OCI-LY7 (cell line): ENCODE measurements around the gene IL17REL. TPM values are rescaled to one million over a fixed set of nuclear protein-coding genes. Genes with fewer than 3 reads are reported as not detected.

Source experiments
- BruUV-seq: library from RNA; stranded (reverse); fragments of 400-500 nt; replicated peaks from 2 replicates; lab custom pipeline; 2021; lab: Mats Ljungman, UMichigan
- CTCF ChIA-PET: fragments of 300-600 bp; sonication (Branson Sonifier 250); formaldehyde crosslinking; loops from one replicate; lab custom pipeline; 2022; ENCODE audit warnings: antibody characterized with exemption; ENCODE audit not compliant: unreplicated experiment; lab: Charles Lee
- POLR2A ChIA-PET: fragments of 300-600 bp; sonication (Branson Sonifier 250); formaldehyde crosslinking; loops from one replicate; lab custom pipeline; 2022; ENCODE audit warnings: antibody characterized with exemption; lab: Charles Lee
- DNase-seq: peaks from one replicate; pipeline ENCODE4 v3.0.0-alpha.2; 2015; ENCODE audit warnings: low spot score
- H2AFZ ChIP-seq: fragments of 200-600 bp; sonication (generic), shearing (Covaris generic); 2 replicates; pipeline ENCODE4 v1.6.1; 2014; ENCODE audit warnings: mild to moderate bottlenecking, antibody characterized with exemption, low read length, moderate library complexity
- H3K27ac ChIP-seq: fragments of 200-600 bp; sonication (generic); 2 replicates; pipeline ENCODE4 v1.5.1; 2014; ENCODE audit warnings: mixed run types, low read depth, mild to moderate bottlenecking, moderate library complexity, low read length, inconsistent platforms; ENCODE audit not compliant: poor library complexity, severe bottlenecking
- H3K36me3 ChIP-seq: fragments of 200-600 bp; sonication (generic); 2 replicates; pipeline ENCODE4 v1.6.1; 2014; ENCODE audit warnings: mild to moderate bottlenecking, antibody characterized with exemption, low read length, moderate library complexity, mixed read lengths; ENCODE audit not compliant: insufficient read depth
- H3K4me1 ChIP-seq: fragments of 200-600 bp; sonication (generic); 2 replicates; pipeline ENCODE4 v1.5.1; 2014; ENCODE audit warnings: mild to moderate bottlenecking, low read length; ENCODE audit not compliant: insufficient read depth, poor library complexity, severe bottlenecking
- H3K4me2 ChIP-seq: fragments of 200-600 bp; sonication (generic); 2 replicates; pipeline ENCODE4 v1.6.1; 2014; ENCODE audit warnings: mild to moderate bottlenecking, low read length
- H3K4me3 ChIP-seq: fragments of 200-600 bp; sonication (generic); 2 replicates; pipeline ENCODE4 v1.5.1; 2014; ENCODE audit warnings: mild to moderate bottlenecking, low read depth, low read length; ENCODE audit not compliant: poor library complexity, severe bottlenecking
- H3K79me2 ChIP-seq: fragments of 200-600 bp; sonication (generic); 2 replicates; pipeline ENCODE4 v1.6.1; 2016; ENCODE audit warnings: low read depth, mild to moderate bottlenecking, low read length, moderate library complexity, mixed read lengths; ENCODE audit not compliant: insufficient read depth
- H3K9me2 ChIP-seq: fragments of 200-600 bp; sonication (generic); 2 replicates; pipeline ENCODE4 v1.6.1; 2016; ENCODE audit warnings: mild to moderate bottlenecking, low read length, mixed read lengths; ENCODE audit not compliant: insufficient read depth
- H3K9me3 ChIP-seq: fragments of 200-600 bp; sonication (generic); 2 replicates; pipeline ENCODE4 v1.6.1; 2014; ENCODE audit warnings: mild to moderate bottlenecking, mixed run types, low read length, mixed read lengths
- H4K20me1 ChIP-seq: fragments of 200-600 bp; sonication (generic); 2 replicates; pipeline ENCODE4 v1.6.1; 2014; ENCODE audit warnings: mild to moderate bottlenecking, antibody characterized with exemption, low read length, moderate library complexity, mixed read lengths; ENCODE audit not compliant: insufficient read depth
- EZH2phosphoT487 ChIP-seq: fragments of 200-600 bp; sonication (generic); IDR thresholded peaks from 2 replicates; pipeline ENCODE4 v1.6.1; 2018; ENCODE audit warnings: low read depth, borderline replicate concordance, mild to moderate bottlenecking, mixed run types, antibody characterized with exemption, low read length, moderate library complexity, mixed read lengths
- intact Hi-C: fragments of 100-400 bp; cut with micrococcal nuclease; formaldehyde crosslinking; loops from one replicate; pipeline ENCODE4 v1.10.0; 2022; ENCODE audit not compliant: unreplicated experiment
- total RNA-seq, 2 experiments: library from RNA; depleted of rRNA in 1 of 2; stranded (reverse); fragments of >200 nt in 1 of 2; shearing (Covaris generic) in 1 of 2; gene quantifications; 2 replicates each; pipeline ENCODE4 v1.2.3, GENCODE V29; 2014 to 2022
- TF ChIP-seq, protein P1 (sequence below): fragments of 200-600 bp; sonication (generic); conservative IDR thresholded peaks from 2 replicates; pipeline ENCODE4 v1.5.1; 2014; ENCODE audit warnings: mild to moderate bottlenecking, antibody characterized with exemption, low read length, moderate library complexity, mixed read lengths

Gene IL17REL
- total RNA-seq, 2 experiments from 2014 or later, result 0.03 TPM; not detected in 1

DNA sequence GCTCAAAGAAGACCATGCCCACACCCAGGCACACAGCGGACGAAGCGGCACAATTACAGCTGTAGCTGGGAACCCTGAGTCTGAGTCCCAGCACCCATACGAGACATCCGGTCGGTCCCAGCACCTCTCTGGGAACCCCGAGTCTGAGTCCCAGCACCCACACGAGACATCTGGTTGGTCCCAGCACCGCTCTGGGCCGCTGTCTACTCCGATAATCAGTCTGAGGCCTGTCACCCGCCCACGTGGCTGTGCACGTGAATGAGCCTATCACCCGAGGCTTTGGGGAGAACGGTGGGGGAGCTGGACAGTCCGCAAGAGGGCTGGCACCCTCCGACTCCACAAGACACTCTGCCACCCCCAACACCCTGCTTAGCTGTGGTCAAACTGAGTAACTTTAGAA, 39.4 kb upstream of the IL17REL start:
- intact Hi-C loops, result no loop called here
- no peaks in the 10 kb centered on the region for H3K9me2 ChIP-seq
- TF ChIP-seq, protein P1, sequence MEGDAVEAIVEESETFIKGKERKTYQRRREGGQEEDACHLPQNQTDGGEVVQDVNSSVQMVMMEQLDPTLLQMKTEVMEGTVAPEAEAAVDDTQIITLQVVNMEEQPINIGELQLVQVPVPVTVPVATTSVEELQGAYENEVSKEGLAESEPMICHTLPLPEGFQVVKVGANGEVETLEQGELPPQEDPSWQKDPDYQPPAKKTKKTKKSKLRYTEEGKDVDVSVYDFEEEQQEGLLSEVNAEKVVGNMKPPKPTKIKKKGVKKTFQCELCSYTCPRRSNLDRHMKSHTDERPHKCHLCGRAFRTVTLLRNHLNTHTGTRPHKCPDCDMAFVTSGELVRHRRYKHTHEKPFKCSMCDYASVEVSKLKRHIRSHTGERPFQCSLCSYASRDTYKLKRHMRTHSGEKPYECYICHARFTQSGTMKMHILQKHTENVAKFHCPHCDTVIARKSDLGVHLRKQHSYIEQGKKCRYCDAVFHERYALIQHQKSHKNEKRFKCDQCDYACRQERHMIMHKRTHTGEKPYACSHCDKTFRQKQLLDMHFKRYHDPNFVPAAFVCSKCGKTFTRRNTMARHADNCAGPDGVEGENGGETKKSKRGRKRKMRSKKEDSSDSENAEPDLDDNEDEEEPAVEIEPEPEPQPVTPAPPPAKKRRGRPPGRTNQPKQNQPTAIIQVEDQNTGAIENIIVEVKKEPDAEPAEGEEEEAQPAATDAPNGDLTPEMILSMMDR, result no peak
- TF ChIP-seq EZH2phosphoT487, result no peak
- no TSS peak for BruUV-seq
- DNase-seq, result no peak
- no peak overlapping the region for H2AFZ ChIP-seq
- ChIA-PET POLR2A (no interaction called here), CTCF (no interaction called here)
- no peak overlapping the region for H3K27ac ChIP-seq
- no peaks in the 10 kb centered on the region for H4K20me1 ChIP-seq
- H3K36me3 ChIP-seq, result no peaks in the 10 kb centered on the region
- H3K79me2 ChIP-seq, result no peaks in the 10 kb centered on the region
- 0 out of 2 replicates have a peak, but pooled peaks cover 4% of the 10 kb centered on the region for H3K9me3 ChIP-seq
- no peak overlapping the region for H3K4me3 ChIP-seq
- no peak overlapping the region for H3K4me2 ChIP-seq
- peaks cover 34% of the 10 kb centered on the region for H3K4me1 ChIP-seq

DNA sequence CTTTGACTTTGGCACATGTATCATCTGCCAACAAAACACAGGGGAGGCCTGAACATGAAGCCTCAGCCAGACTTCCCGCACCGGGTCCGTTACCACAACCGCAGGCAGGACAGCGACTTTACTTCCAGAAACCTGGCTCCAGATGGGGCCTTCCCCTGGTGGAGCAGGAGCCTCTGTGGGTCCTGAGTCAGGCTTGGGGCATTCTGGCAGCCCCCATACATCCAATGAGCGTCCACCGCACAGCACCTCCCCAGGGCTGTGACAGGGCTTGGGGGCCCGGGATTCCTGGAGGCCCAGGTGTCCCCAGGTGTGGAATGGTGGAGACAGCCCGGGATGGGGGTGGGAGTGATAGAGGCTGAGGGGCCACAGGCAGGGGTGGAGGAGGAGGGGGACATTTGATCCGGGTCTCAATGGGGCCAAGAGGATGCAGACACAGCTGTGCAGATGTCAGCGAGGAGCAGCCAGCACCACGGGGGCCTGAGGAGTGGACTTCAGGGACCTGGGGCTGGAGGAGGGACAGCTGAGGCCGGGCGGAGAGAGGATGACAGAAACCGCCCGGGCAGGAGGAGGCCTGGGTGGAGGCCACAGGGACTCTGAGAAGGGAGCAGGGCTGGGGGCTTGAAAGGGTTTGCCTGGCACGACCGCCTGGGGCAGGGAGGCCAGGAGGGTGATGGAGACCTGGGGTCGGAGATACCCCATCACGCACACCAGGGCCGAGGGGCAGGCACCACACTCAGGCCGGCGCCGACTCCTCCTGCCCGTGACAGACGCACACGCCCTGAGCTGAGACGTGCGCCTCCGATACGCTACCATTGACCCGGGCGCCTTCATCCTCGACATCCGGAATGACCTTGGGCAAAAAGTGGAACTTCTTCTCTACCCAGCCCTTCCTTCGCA, 37.0 kb upstream of the IL17REL start:
- Histone ChIP-seq H4K20me1 (no peaks in the 10 kb centered on the region), H3K4me3 (no peak overlapping the region), H3K4me1 (peaks cover 10% of the 10 kb centered on the region), H3K27ac (no peak overlapping the region), H3K4me2 (no peak overlapping the region), H3K9me2 (no peaks in the 10 kb centered on the region), H3K9me3 (0 out of 2 replicates have a peak, but pooled peaks cover 4% of the 10 kb centered on the region), H2AFZ (no peak overlapping the region), H3K36me3 (no peaks in the 10 kb centered on the region), H3K79me2 (no peaks in the 10 kb centered on the region)
- ChIA-PET CTCF (no interaction called here), POLR2A (no interaction called here)
- BruUV-seq, result no TSS peak
- intact Hi-C loops, result no loop called here
- no peak for DNase-seq
- TF ChIP-seq EZH2phosphoT487, result no peak
- TF ChIP-seq, protein P1, result no peak

DNA sequence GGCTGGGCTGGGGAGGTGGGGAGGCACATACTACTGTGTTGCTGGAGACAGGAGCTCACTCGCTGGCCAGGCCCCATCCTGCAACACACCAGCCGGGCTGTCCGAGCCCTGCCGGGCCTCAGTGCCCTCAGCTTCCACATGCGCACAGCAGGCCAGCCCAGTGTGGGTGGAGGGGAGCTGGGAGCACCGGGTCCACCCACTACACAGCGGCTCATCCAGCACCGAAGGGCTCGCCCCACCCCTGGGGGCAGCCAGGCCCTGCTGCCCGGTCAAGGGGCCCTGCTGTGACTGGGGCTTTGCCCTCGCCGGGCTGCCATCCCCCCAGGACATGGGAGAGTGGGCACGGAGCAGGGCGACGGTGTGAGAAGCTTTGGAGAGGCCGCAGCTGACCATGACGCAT, 36.3 kb upstream of the IL17REL start:
- no peak for DNase-seq
- Histone ChIP-seq H3K9me3 (0 out of 2 replicates have a peak, but pooled peaks cover 4% of the 10 kb centered on the region), H3K9me2 (no peaks in the 10 kb centered on the region), H3K4me1 (peaks cover 3% of the 10 kb centered on the region), H3K4me3 (no peak overlapping the region), H2AFZ (no peak overlapping the region), H3K36me3 (no peaks in the 10 kb centered on the region), H4K20me1 (no peaks in the 10 kb centered on the region), H3K79me2 (no peaks in the 10 kb centered on the region), H3K27ac (no peak overlapping the region), H3K4me2 (no peak overlapping the region)
- POLR2A ChIA-PET, result no interaction called here
- BruUV-seq, result no TSS peak
- intact Hi-C loops, result no loop called here
- no peak for TF ChIP-seq EZH2phosphoT487
- TF ChIP-seq, protein P1, result no peak
- CTCF ChIA-PET, result no interaction called here
